ENCODE data around the gene SLC25A34. TPM values are rescaled to one million over a fixed set of nuclear protein-coding genes. Genes with fewer than 3 reads are reported as not detected.

SLC25A34 gene
- total RNA-seq, 4 donors from 2014 or later, result 7.8 to 17.2 (median 13.8) TPM

GRCh38 chr1:15705184-15705566, 30.9 kb upstream of the SLC25A34 start:
- no peaks in the 10 kb centered on the region for H3K36me3 ChIP-seq
- H3K4me1 ChIP-seq, result peaks cover 67 to 79% of the 10 kb centered on the region in 2 donors
- peak overlapping the region; percentile 93 to 96 (median 96) for H3K27ac ChIP-seq
- in situ Hi-C loops (cut with MboI; ENCODE audit: low sequenced_read_pairs in 4 of 4), result no loop called here
- intact Hi-C loops (cut with DNase I; ENCODE audit: low total_unique reads), result no loop called here
- TF ChIP-seq CTCF (IDR thresholded peaks at IDR 0.05 in 4 of 5, conservative IDR thresholded peaks at IDR 0.05 in 1 of 5), result no peak
- TF ChIP-seq POLR2A (IDR thresholded peaks at IDR 0.05), result no peak
- H3K9me3 ChIP-seq, result no peaks in the 10 kb centered on the region
- ATAC-seq (no peak), DNase-seq (no peak)
- no peaks in the 10 kb centered on the region for H3K27me3 ChIP-seq
- H3K4me3 ChIP-seq, result no peak overlapping the region

DNA sequence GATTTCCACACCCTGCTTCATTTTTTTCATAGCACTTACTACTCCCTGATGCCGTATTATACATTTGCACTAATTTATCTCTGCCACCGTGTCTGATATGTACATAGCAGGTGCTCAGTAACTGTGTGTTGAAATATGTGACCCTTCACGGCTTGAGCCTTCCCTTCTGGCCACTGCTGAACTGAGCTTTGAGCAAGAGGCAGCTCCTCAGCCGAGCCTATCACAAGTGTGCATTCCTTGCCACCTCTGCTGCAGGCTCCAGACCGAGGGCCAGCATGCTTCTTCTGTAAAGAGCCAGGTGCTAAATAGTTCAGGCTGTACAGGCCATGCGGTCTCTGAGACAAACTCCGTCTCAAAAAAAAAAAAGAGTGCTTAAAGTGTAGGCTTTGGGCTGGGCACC, 29.3 kb upstream of the SLC25A34 start:
- in situ Hi-C loops (cut with MboI; ENCODE audit: low sequenced_read_pairs in 4 of 4), result no loop called here
- TF ChIP-seq POLR2A (IDR thresholded peaks at IDR 0.05), result no peak
- no peak for TF ChIP-seq CTCF (IDR thresholded peaks at IDR 0.05 in 4 of 5, conservative IDR thresholded peaks at IDR 0.05 in 1 of 5)
- peak; percentile 64 to 76 for ATAC-seq
- intact Hi-C loops (cut with DNase I; ENCODE audit: low total_unique reads), result loop anchor here (2.0 kb wide), 1 partner anchor 88 kb away; no protein-coding TSS in a partner anchor
- peak overlapping the region; percentile 93 to 96 (median 96) for H3K27ac ChIP-seq
- H3K9me3 ChIP-seq, result no peaks in the 10 kb centered on the region
- H3K36me3 ChIP-seq, result no peaks in the 10 kb centered on the region
- peaks cover 74 to 86% of the 10 kb centered on the region in 2 donors for H3K4me1 ChIP-seq
- no peak overlapping the region for H3K4me3 ChIP-seq
- DNase-seq, result peak; percentile 87 to 93
- no peaks in the 10 kb centered on the region for H3K27me3 ChIP-seq

DNA sequence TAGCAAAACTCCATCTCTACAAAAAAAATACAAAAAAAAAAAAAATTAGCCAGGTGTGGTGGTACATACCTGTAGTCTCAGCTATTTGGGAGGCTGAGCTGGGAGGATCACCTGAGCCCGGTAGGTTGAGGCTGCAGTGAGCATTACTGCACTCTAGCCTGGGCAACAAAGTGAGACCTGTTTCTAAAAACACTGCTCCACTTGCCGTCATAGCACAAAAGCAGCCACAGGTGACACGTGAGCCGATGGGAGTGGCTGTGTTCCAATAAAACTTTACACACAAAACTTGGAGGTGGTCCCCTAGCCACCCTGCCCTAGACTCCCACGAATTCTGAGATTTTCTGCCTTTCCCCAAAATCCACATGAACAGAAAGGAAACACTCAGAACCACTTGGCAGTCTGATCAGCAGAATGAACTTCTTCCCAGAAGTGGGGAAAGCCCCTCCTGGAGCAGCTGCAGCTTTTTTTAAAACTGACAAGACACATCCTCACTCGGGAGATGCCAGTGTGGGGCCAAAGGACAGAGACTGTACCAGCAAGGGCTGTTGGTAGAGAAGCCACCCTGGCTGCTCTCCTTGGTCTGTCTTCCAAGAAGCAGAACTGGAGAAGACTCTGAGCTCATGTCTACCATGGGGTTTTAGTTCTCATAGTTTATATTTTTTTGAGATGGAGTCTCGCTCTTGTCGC, 28.7 kb upstream of the SLC25A34 start:
- no peaks in the 10 kb centered on the region for H3K27me3 ChIP-seq
- H3K9me3 ChIP-seq, result no peaks in the 10 kb centered on the region
- no peak for TF ChIP-seq CTCF (IDR thresholded peaks at IDR 0.05 in 4 of 5, conservative IDR thresholded peaks at IDR 0.05 in 1 of 5)
- peak in 1 of 2 donors; percentile 50 for TF ChIP-seq POLR2A (IDR thresholded peaks at IDR 0.05)
- peak overlapping the region in 1 of 4 donors; percentile 0 for H3K4me3 ChIP-seq
- DNase-seq (peak; percentile 67 to 87), ATAC-seq (peak; percentile 55 to 63)
- H3K4me1 ChIP-seq, result peaks cover 79 to 88% of the 10 kb centered on the region in 2 donors
- intact Hi-C loops (cut with DNase I; ENCODE audit: low total_unique reads) (loop anchor here (2.0 kb wide), 1 partner anchor 89 kb away; no protein-coding TSS in a partner anchor), in situ Hi-C loops (cut with MboI; ENCODE audit: low sequenced_read_pairs in 4 of 4) (no loop called here)
- H3K27ac ChIP-seq, result peak overlapping the region; percentile 93 to 96 (median 96)
- H3K36me3 ChIP-seq, result no peaks in the 10 kb centered on the region

DNA sequence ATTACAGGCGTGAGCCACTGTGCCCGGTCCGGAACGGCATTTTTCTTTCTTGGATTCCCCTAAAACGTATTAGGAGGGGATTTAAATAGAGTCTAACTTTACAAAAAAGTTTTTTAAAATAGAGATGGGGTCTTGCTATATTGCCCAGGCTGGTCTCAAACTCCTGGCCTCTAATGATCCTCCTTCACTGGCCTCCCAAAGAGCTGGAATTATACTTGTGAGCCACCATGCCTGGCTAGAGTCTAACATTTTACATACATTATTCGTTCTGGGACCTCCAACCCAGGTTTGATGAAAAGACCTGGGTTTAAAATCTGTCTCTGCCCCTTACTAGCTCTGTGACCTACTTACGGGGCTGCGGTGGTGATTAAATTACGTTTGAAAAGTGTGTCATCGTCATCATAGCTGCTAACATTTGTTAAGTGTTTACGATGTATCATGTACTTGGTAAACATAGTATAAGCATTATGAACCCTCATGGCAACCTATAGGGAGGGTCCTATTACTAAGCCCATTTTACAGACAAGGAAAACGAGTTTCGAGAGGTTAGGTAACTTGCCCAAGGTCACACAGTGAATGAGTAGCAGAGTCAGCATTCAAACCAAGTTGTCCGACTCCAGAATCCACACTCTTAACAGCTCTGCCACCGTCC, 27.4 kb upstream of the SLC25A34 start:
- intact Hi-C loops (cut with DNase I; ENCODE audit: low total_unique reads), result no loop called here
- no peak for TF ChIP-seq CTCF (IDR thresholded peaks at IDR 0.05 in 4 of 5, conservative IDR thresholded peaks at IDR 0.05 in 1 of 5)
- TF ChIP-seq POLR2A (IDR thresholded peaks at IDR 0.05), result no peak
- Histone ChIP-seq H3K36me3 (no peaks in the 10 kb centered on the region), H3K9me3 (no peaks in the 10 kb centered on the region), H3K27me3 (no peaks in the 10 kb centered on the region), H3K4me3 (no peak overlapping the region), H3K4me1 (peaks cover 81 to 86% of the 10 kb centered on the region in 2 donors), H3K27ac (peak overlapping the region; percentile 93 to 96 (median 96))
- no peak for DNase-seq
- peak in 1 of 2 donors; percentile 37 for ATAC-seq
- in situ Hi-C loops (cut with MboI; ENCODE audit: low sequenced_read_pairs in 4 of 4), result no loop called here

Data from gastrocnemius medialis (tissue), 4 donors.